ENCODE measurements around the gene MPRIP. TPM values are rescaled to one million over a fixed set of nuclear protein-coding genes. Genes with fewer than 3 reads are reported as not detected.

The MPRIP gene
- total and polyA plus RNA-seq, 4 donors: 121 to 342 (median 175) TPM

DNA sequence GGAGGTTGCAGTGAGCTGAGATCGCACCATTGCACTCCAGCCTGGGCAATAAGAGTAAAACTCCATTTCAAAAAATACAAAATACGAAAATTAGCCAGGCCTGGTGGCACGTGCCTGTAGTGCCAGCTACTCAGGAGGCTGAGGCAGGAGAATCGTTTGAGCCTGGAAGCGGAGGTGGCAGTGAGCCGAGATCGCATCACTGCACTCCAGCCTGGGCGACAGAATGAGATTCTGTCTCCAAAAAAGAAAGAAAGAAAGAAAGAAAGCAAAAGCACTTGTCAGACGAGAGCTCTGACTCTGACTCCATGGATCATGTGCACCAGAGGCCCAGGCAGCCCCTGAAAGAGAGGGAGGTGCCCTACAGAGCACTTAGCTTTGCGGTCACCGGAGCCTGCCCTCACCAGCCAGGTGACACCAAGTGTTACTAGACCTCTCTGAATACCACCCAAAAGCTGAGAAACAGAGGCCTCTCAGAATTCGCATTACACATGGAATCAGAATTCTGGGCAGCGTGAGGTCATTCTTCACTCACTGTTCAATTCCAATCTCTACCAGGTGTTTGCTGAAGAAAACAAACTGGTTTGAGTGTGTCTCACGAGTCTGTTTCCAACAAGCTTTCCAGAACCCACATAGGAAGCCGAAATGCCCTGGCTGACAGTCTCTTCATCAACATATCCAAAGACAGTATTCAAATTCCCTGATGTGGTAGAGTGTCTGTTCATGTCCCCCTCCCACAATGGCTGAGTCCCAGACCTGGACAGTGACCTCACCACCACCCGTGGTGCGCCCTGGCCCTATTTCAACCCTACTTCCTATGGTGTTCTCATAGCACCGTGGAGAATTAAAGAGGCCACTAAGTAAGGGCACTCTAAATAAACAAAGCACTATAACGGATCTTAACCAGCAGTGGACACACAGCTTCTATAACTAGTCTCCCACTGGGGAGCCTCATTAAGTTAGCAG is 193.2 kb downstream of the MPRIP start:
- Histone ChIP-seq H3K27ac (ENCODE audit: low read depth in 1 of 2, low read length in 1 of 2) (peak overlapping the region; percentile 96 to 100), H3K9me3 (ENCODE audit: control insufficient read depth in 4 of 4, insufficient read depth in 3 of 4, low read length in 3 of 4) (no peaks in the 10 kb centered on the region), H3K9ac (ENCODE audit: insufficient read depth in 1 of 2, low read length in 2 of 2) (peak overlapping the region in 1 of 2 donors; percentile 62), H3K27me3 (ENCODE audit: control insufficient read depth in 3 of 3, insufficient read depth in 3 of 3, low read length in 2 of 3) (no peaks in the 10 kb centered on the region), H3K36me3 (ENCODE audit: control insufficient read depth in 4 of 4, insufficient read depth in 4 of 4, low read length in 4 of 4) (peaks cover 0 to 21% (median 7%) of the 10 kb centered on the region in 4 donors), H3K4me3 (peak overlapping the region; percentile 100), H3K4me1 (ENCODE audit: control insufficient read depth in 5 of 5, insufficient read depth in 5 of 5, low read length in 5 of 5) (peaks cover 0 to 18% (median 7%) of the 10 kb centered on the region in 5 donors)
- WGBS, 2 donors: 51 to 66% methylated on average over 19 of the region's 19 CpGs
- DNase-seq: peak; percentile 42 to 52 (median 51)
- ATAC-seq (ENCODE audit: insufficient read depth, low FRiP score): no peak
- TF ChIP-seq, protein P1, sequence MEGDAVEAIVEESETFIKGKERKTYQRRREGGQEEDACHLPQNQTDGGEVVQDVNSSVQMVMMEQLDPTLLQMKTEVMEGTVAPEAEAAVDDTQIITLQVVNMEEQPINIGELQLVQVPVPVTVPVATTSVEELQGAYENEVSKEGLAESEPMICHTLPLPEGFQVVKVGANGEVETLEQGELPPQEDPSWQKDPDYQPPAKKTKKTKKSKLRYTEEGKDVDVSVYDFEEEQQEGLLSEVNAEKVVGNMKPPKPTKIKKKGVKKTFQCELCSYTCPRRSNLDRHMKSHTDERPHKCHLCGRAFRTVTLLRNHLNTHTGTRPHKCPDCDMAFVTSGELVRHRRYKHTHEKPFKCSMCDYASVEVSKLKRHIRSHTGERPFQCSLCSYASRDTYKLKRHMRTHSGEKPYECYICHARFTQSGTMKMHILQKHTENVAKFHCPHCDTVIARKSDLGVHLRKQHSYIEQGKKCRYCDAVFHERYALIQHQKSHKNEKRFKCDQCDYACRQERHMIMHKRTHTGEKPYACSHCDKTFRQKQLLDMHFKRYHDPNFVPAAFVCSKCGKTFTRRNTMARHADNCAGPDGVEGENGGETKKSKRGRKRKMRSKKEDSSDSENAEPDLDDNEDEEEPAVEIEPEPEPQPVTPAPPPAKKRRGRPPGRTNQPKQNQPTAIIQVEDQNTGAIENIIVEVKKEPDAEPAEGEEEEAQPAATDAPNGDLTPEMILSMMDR (IDR thresholded peaks at IDR 0.05; ENCODE audit: control extremely low read depth, extremely low read depth): no peak

DNA sequence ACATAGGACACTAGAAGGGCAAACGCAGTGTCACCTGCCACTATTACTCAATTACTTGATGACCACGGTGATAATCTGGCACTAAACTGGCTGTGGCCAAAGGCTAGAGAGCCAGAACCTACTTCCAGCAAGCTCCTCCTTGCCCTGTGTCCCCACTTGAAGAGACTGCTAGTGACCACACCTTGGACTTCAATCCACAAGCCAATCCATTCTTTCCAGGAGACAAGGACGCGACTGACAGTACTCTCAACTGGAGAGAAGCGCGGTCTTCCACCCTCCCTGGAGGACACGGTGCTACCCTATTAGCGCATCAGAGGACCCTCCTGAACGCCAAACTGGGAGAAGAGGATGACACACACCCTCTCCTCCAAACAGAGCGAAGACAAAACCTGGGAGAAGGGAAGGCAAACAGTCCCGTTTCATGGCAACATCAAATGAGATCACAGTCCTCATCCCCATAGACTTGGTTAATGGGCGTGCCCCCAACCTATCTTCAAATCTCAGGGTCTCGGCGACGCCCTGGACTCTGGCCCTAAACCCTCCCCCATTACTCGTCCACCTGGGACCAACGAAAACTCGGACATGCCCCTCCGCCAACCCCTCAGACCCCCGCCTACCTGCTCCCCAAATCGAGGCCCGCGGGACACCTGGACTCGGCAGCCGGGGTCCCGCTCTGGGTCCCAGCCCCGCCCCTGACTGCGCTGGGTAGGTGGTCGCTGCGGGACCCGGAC is 194.2 kb downstream of the MPRIP start:
- peak; percentile 15 for ATAC-seq (ENCODE audit: insufficient read depth, low FRiP score)
- Histone ChIP-seq H3K9ac (ENCODE audit: insufficient read depth in 1 of 2, low read length in 2 of 2) (peak overlapping the region; percentile 62 to 71), H3K27me3 (ENCODE audit: control insufficient read depth in 3 of 3, insufficient read depth in 3 of 3, low read length in 2 of 3) (no peaks in the 10 kb centered on the region), H3K4me3 (peak overlapping the region; percentile 100), H3K9me3 (ENCODE audit: control insufficient read depth in 4 of 4, insufficient read depth in 3 of 4, low read length in 3 of 4) (no peaks in the 10 kb centered on the region), H3K4me1 (ENCODE audit: control insufficient read depth in 5 of 5, insufficient read depth in 5 of 5, low read length in 5 of 5) (peaks cover 0 to 18% (median 7%) of the 10 kb centered on the region in 5 donors), H3K27ac (ENCODE audit: low read depth in 1 of 2, low read length in 1 of 2) (peak overlapping the region; percentile 96 to 100), H3K36me3 (ENCODE audit: control insufficient read depth in 4 of 4, insufficient read depth in 4 of 4, low read length in 4 of 4) (peaks cover 0 to 15% (median 6%) of the 10 kb centered on the region in 4 donors)
- DNase-seq: peak; percentile 19 to 33 (median 24)
- WGBS, 2 donors: 1 to 2% methylated on average over 31 of the region's 31 CpGs
- TF ChIP-seq, protein P1 (IDR thresholded peaks at IDR 0.05; ENCODE audit: control extremely low read depth, extremely low read depth): no peak

DNA sequence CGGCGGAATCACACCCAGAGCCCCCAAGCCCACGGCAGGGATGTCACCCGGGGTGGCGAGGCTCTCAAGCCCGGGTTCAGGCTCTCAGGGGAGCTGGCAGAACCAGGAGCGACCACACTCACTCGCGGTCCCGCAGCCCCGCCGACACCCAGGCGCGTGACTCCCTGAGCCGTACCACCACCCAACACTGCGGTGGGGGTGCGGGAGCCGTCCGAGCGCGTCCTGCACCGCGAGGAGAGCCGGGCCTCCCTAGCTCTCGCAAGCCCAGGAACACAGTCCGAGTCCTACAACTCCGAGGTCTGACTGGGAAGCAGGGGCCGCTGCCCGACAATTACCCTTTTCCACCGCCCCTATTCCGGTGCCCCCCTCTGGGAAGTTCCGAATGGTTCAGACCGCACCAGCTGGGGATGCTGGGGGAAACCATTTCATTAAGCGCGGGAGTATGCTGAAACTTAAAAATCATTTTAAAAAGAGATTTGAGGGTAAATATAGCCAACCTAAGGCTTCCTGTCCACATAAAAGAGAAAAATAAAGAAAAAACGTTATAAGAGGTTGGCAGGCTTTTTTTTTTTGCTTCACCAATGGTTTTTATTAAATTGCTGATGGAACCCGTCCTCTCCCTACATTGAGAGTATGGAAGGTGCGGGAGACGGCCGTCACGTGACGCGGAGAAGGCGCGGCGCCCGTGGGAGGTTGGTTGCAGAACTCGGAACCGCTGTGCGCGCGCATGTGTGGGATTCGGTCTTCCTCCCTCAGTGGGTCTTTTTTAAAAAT is 195.0 kb downstream of the MPRIP start, which contains the start of gene FLCN:
FLCN (minus strand) TSS at position 143 of the 774 bp plus-strand sequence. CDS start 9,031 bp downstream, outside the sequence.
- 0 to 1% methylated on average over 53 of the region's 53 CpGs for WGBS, 2 donors
- H3K4me3 ChIP-seq: peak within 1 kb of the TSS; percentile 100
- peak within 1 kb of the TSS; percentile 96 to 100 for H3K27ac ChIP-seq (ENCODE audit: low read depth in 1 of 2, low read length in 1 of 2)
- H3K27me3 ChIP-seq (ENCODE audit: control insufficient read depth in 3 of 3, insufficient read depth in 3 of 3, low read length in 2 of 3): no peaks in the 10 kb centered on the region
- H3K4me1 ChIP-seq (ENCODE audit: control insufficient read depth in 5 of 5, insufficient read depth in 5 of 5, low read length in 5 of 5): peaks cover 0 to 17% (median 7%) of the 10 kb centered on the region in 5 donors
- DNase-seq (peak; percentile 87 to 93 (median 92)), ATAC-seq (ENCODE audit: insufficient read depth, low FRiP score) (peak; percentile 92)
- H3K9ac ChIP-seq (ENCODE audit: insufficient read depth in 1 of 2, low read length in 2 of 2): peak within 1 kb of the TSS; percentile 62 to 71
- peaks cover 0 to 7% (median 4%) of the 10 kb centered on the region in 4 donors for H3K36me3 ChIP-seq (ENCODE audit: control insufficient read depth in 4 of 4, insufficient read depth in 4 of 4, low read length in 4 of 4)
- H3K9me3 ChIP-seq (ENCODE audit: control insufficient read depth in 4 of 4, insufficient read depth in 3 of 4, low read length in 3 of 4): no peaks in the 10 kb centered on the region
- TF ChIP-seq, protein P1 (IDR thresholded peaks at IDR 0.05; ENCODE audit: control extremely low read depth, extremely low read depth): no peak

All from lung (tissue), 12 donors.